A673 (cell line): ENCODE results near the gene EMILIN2. TPM values are rescaled to one million over a fixed set of nuclear protein-coding genes. Genes with fewer than 3 reads are reported as not detected.
A peak's percentile ranks its signal among the peaks of the same experiment; 100 is the strongest.

ENCODE experiments used
- BruUV-seq: library from RNA; stranded (reverse); fragments of 400-500 nt; replicated peaks from 2 replicates; lab custom pipeline; 2021; lab: Mats Ljungman, UMichigan
- CTCF ChIA-PET: fragments of 300-600 bp; sonication (Branson Sonifier 250); formaldehyde crosslinking; loops from one replicate; lab custom pipeline; 2022; ENCODE audit warnings: antibody characterized with exemption; lab: Charles Lee
- POLR2A ChIA-PET: fragments of 300-600 bp; sonication (Branson Sonifier 250); formaldehyde crosslinking; loops from one replicate; lab custom pipeline; 2022; ENCODE audit warnings: antibody characterized with exemption; ENCODE audit not compliant: low non-redundant PET; lab: Charles Lee
- DNase-seq: peaks from one replicate; pipeline ENCODE4 v3.0.0-alpha.2; 2015; ENCODE audit warnings: low spot score
- H3K27ac ChIP-seq: fragments of 200-600 bp; sonication (generic); 2 replicates; pipeline ENCODE4 v1.5.1; 2016; ENCODE audit warnings: mixed run types, low read depth, mild to moderate bottlenecking, mixed read lengths, antibody characterized with exemption, low read length; ENCODE audit not compliant: poor library complexity, severe bottlenecking
- H3K27me3 ChIP-seq: fragments of 200-600 bp; sonication (generic); replicated peaks from 2 replicates; pipeline ENCODE4 v1.6.1; 2017; ENCODE audit warnings: mixed run types, low read depth, mild to moderate bottlenecking, mixed read lengths, antibody characterized with exemption, low read length; ENCODE audit not compliant: insufficient read depth, poor library complexity
- H3K36me3 ChIP-seq: fragments of 200-600 bp; sonication (generic); 2 replicates; pipeline ENCODE4 v1.6.1; 2016; ENCODE audit warnings: mixed run types, mild to moderate bottlenecking, mixed read lengths, antibody characterized with exemption, low read length; ENCODE audit not compliant: insufficient read depth, poor library complexity, severe bottlenecking
- H3K4me1 ChIP-seq: fragments of 200-600 bp; sonication (generic); 2 replicates; pipeline ENCODE4 v1.6.1; 2017; ENCODE audit warnings: mixed run types, mild to moderate bottlenecking, mixed read lengths, antibody characterized with exemption, low read length; ENCODE audit not compliant: insufficient read depth, poor library complexity, severe bottlenecking
- H3K4me3 ChIP-seq: fragments of 200-600 bp; sonication (generic); 2 replicates; pipeline ENCODE4 v1.5.1; 2016; ENCODE audit warnings: low read depth, mixed run types, mild to moderate bottlenecking, mixed read lengths, low read length; ENCODE audit not compliant: poor library complexity, severe bottlenecking
- H3K9me3 ChIP-seq: fragments of 200-600 bp; sonication (generic); 2 replicates; pipeline ENCODE4 v1.6.1; 2016; ENCODE audit warnings: mixed run types, low read depth, mild to moderate bottlenecking, mixed read lengths, antibody characterized with exemption, low read length; ENCODE audit not compliant: poor library complexity, severe bottlenecking
- CTCF ChIP-seq: fragments of 300-800, 200-600 bp; sonication (generic); conservative IDR thresholded peaks from 2 replicates; pipeline ENCODE4 v1.5.1; 2017; ENCODE audit warnings: low read depth, mild to moderate bottlenecking, antibody characterized with exemption, low read length, moderate library complexity, mixed read lengths
- EZH2 ChIP-seq: fragments of 200-600 bp; sonication (generic); IDR thresholded peaks from 2 replicates; pipeline ENCODE4 v1.6.1; 2017; ENCODE audit warnings: borderline replicate concordance, low read depth, mild to moderate bottlenecking, mixed read lengths, antibody characterized with exemption, low read length; ENCODE audit not compliant: poor library complexity, severe bottlenecking
- intact Hi-C: fragments of 100-400 bp; cut with micrococcal nuclease; formaldehyde crosslinking; loops from one replicate; pipeline ENCODE4 v1.10.0; 2022; ENCODE audit not compliant: unreplicated experiment
- total RNA-seq: library from RNA; stranded (reverse); gene quantifications from 2 replicates; pipeline ENCODE4 v1.2.3, GENCODE V29; 2021

EMILIN2 gene
- total RNA-seq, 1 experiment from 2014 or later: 23.4 TPM

GRCh38 chr18:2891526-2892431 lies 45.0 kb downstream of the EMILIN2 start:
- Histone ChIP-seq H3K27me3 (no peaks in the 10 kb centered on the region), H3K4me1 (no peaks in the 10 kb centered on the region), H3K36me3 (no peaks in the 10 kb centered on the region), H3K9me3 (no peaks in the 10 kb centered on the region), H3K4me3 (no peak overlapping the region), H3K27ac (no peak overlapping the region)
- intact Hi-C loops: no loop called here
- DNase-seq: no peak
- ChIA-PET CTCF (no interaction called here), POLR2A (no interaction called here)
- TSS peak; percentile 49 for BruUV-seq
- TF ChIP-seq CTCF (no peak), EZH2 (no peak)

GRCh38 chr18:2893056-2893455 lies 46.2 kb downstream of the EMILIN2 start:
- H3K9me3 ChIP-seq: no peaks in the 10 kb centered on the region
- TF ChIP-seq CTCF (no peak), EZH2 (no peak)
- no TSS peak for BruUV-seq
- DNase-seq: no peak
- no peak overlapping the region for H3K4me3 ChIP-seq
- intact Hi-C loops: no loop called here
- ChIA-PET POLR2A (no interaction called here), CTCF (no interaction called here)
- H3K36me3 ChIP-seq: no peaks in the 10 kb centered on the region
- H3K27ac ChIP-seq: no peak overlapping the region
- H3K4me1 ChIP-seq: peaks cover under 1% of the 10 kb centered on the region
- no peaks in the 10 kb centered on the region for H3K27me3 ChIP-seq

- Histone ChIP-seq H3K4me3 (no peak overlapping the region), H3K4me1 (peaks cover 7% of the 10 kb centered on the region), H3K9me3 (no peaks in the 10 kb centered on the region), H3K36me3 (no peaks in the 10 kb centered on the region), H3K27me3 (no peaks in the 10 kb centered on the region), H3K27ac (no peak overlapping the region)
- no peak for TF ChIP-seq EZH2
- TF ChIP-seq CTCF: no peak
- intact Hi-C loops: no loop called here
- DNase-seq: no peak
- BruUV-seq: no TSS peak
- ChIA-PET CTCF (no interaction called here), POLR2A (no interaction called here)
These were observed 46.9 kb downstream of the EMILIN2 start for GRCh38 chr18:2893676-2894075.
